ENCODE results near the gene SZRD1. TPM values are rescaled to one million over a fixed set of nuclear protein-coding genes. Genes with fewer than 3 reads are reported as not detected.
"Not testable (repeated sequence)": the region's sequence is repeated elsewhere in the genome, so short reads cannot be mapped to it uniquely, and the experiment has no call there.

The SZRD1 gene
- total RNA-seq, 2 experiments from 2014 or later: 115 to 120 TPM

GRCh38 chr1:16356867-16357266, 10.2 kb upstream of the SZRD1 start:
- Mint-ChIP-seq H3K4me1 (ENCODE audit: low read depth) (peaks cover 10% of the 10 kb centered on the region), H3K27me3 (no peaks in the 10 kb centered on the region), H3K4me3 (no peak overlapping the region), H3K9me3 (no peaks in the 10 kb centered on the region), H3K27ac (no peak overlapping the region), H3K36me3 (ENCODE audit: low read depth) (no peaks in the 10 kb centered on the region)
- TF ChIP-seq, protein P1, sequence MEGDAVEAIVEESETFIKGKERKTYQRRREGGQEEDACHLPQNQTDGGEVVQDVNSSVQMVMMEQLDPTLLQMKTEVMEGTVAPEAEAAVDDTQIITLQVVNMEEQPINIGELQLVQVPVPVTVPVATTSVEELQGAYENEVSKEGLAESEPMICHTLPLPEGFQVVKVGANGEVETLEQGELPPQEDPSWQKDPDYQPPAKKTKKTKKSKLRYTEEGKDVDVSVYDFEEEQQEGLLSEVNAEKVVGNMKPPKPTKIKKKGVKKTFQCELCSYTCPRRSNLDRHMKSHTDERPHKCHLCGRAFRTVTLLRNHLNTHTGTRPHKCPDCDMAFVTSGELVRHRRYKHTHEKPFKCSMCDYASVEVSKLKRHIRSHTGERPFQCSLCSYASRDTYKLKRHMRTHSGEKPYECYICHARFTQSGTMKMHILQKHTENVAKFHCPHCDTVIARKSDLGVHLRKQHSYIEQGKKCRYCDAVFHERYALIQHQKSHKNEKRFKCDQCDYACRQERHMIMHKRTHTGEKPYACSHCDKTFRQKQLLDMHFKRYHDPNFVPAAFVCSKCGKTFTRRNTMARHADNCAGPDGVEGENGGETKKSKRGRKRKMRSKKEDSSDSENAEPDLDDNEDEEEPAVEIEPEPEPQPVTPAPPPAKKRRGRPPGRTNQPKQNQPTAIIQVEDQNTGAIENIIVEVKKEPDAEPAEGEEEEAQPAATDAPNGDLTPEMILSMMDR (IDR thresholded peaks at IDR 0.05): no peak
- no peaks in the 10 kb centered on the region for H3K27me3 ChIP-seq (ENCODE audit: control insufficient read depth in 1 of 2, insufficient read depth in 2 of 2, low read length in 2 of 2)
- intact Hi-C loops (cut with DNase I, micrococcal nuclease): no loop called here
- H3K36me3 ChIP-seq (ENCODE audit: insufficient read depth, low read length): no peaks in the 10 kb centered on the region
- ChIA-PET POLR2A (no interaction called here), CTCF (no interaction called here)
- DNase-seq: no peak
- no peak overlapping the region for H3K4me3 ChIP-seq (ENCODE audit: low read length)
- no peak for ATAC-seq (ENCODE audit: poor library complexity)
- no peaks in the 10 kb centered on the region for H3K9me3 ChIP-seq (ENCODE audit: control insufficient read depth in 1 of 2, insufficient read depth in 1 of 2, low read length in 2 of 2)
- H3K4me1 ChIP-seq (ENCODE audit: insufficient read depth, low read length): peaks cover 10% of the 10 kb centered on the region
- H3K27ac ChIP-seq (ENCODE audit: low read depth in 1 of 2, low read length in 2 of 2): no peak overlapping the region

- H3K9me3 Mint-ChIP-seq; H3K27ac Mint-ChIP-seq; ATAC-seq (ENCODE audit: poor library complexity); H3K9me3 ChIP-seq (ENCODE audit: control insufficient read depth in 1 of 2, insufficient read depth in 1 of 2, low read length in 2 of 2); H3K4me3 ChIP-seq (ENCODE audit: low read length); H3K27ac ChIP-seq (ENCODE audit: low read depth in 1 of 2, low read length in 2 of 2); H3K27me3 ChIP-seq (ENCODE audit: control insufficient read depth in 1 of 2, insufficient read depth in 2 of 2, low read length in 2 of 2); DNase-seq; H3K27me3 Mint-ChIP-seq; H3K36me3 ChIP-seq (ENCODE audit: insufficient read depth, low read length): not testable (repeated sequence)
- Mint-ChIP-seq H3K4me1 (ENCODE audit: low read depth) (peaks cover 33% of the 10 kb centered on the region), H3K4me3 (peak overlapping the region; percentile 12), H3K36me3 (ENCODE audit: low read depth) (peaks cover 15% of the 10 kb centered on the region)
- CTCF ChIA-PET: interaction anchor here (2.3 to 5.2 kb wide), 2 partner anchors 12 to 75 kb away, joined by 5 to 51 read pairs; partner anchors contain the start of genes FBXO42 and NECAP2
- POLR2A ChIA-PET: interaction anchor here (0.5 to 3.1 kb wide), 3 partner anchors 13 to 286 kb away, joined by 3 to 37 read pairs (median 8); partner anchors contain the start of genes FBXO42 and NECAP2
- H3K4me1 ChIP-seq (ENCODE audit: insufficient read depth, low read length): peaks cover 23% of the 10 kb centered on the region
- intact Hi-C loops (cut with DNase I, micrococcal nuclease): loop anchor here (1.0 to 10.0 kb wide), 5 partner anchors 12 to 838 kb away; partner anchors contain the start of genes CPLANE2 (in 1 of the 2), DNAJC16 (in 1 of the 2) and NBPF1 (in 1 of the 2)
Observed at GRCh38 chr1:16365146-16365498, 1.9 kb upstream of the SZRD1 start.

- Mint-ChIP-seq H3K4me3 (peak overlapping the region; percentile 98), H3K4me1 (ENCODE audit: low read depth) (peaks cover 48% of the 10 kb centered on the region), H3K9me3 (no peaks in the 10 kb centered on the region), H3K27ac (peak overlapping the region; percentile 99), H3K36me3 (ENCODE audit: low read depth) (peaks cover 21% of the 10 kb centered on the region), H3K27me3 (no peaks in the 10 kb centered on the region)
- TF ChIP-seq, protein P1 (IDR thresholded peaks at IDR 0.05): no peak
- ChIA-PET CTCF (interaction anchor here (2.1 kb wide), 1 partner anchor 15 kb away, joined by 6 read pairs; the partner anchor contains the start of gene FBXO42), POLR2A (interaction anchor here (0.6 to 3.8 kb wide), 13 partner anchors 8 to 520 kb away, joined by 3 to 37 read pairs (median 4); partner anchors contain the start of genes FBXO42, NBPF1, NECAP2 and SPEN)
- Histone ChIP-seq H3K4me3 (ENCODE audit: low read length) (peak overlapping the region; percentile 100), H3K36me3 (ENCODE audit: insufficient read depth, low read length) (peaks cover 2% of the 10 kb centered on the region), H3K9me3 (ENCODE audit: control insufficient read depth in 1 of 2, insufficient read depth in 1 of 2, low read length in 2 of 2) (no peaks in the 10 kb centered on the region), H3K27me3 (ENCODE audit: control insufficient read depth in 1 of 2, insufficient read depth in 2 of 2, low read length in 2 of 2) (no peaks in the 10 kb centered on the region), H3K27ac (ENCODE audit: low read depth in 1 of 2, low read length in 2 of 2) (peak overlapping the region; percentile 99 to 100), H3K4me1 (ENCODE audit: insufficient read depth, low read length) (peaks cover 44% of the 10 kb centered on the region)
- DNase-seq (peak in 13 of 14 experiments; percentile 62 to 92 (median 76)), ATAC-seq (ENCODE audit: poor library complexity) (peak; percentile 65)
- intact Hi-C loops (cut with DNase I, micrococcal nuclease): loop anchor here (1.0 to 10.0 kb wide), 8 partner anchors 15 to 840 kb away; partner anchors contain the start of genes CPLANE2 (in 2 of the 2), NECAP2 (in 2 of the 2), DNAJC16 (in 1 of the 2) and FBXO42 (in 1 of the 2)
Observed at GRCh38 chr1:16367258-16367967, 371 bp downstream of the SZRD1 start.
